ENCODE data around the gene LGR6. TPM values are rescaled to one million over a fixed set of nuclear protein-coding genes. Genes with fewer than 3 reads are reported as not detected.

The LGR6 gene
- total and polyA plus RNA-seq, 2 experiments from 2014 or later = 0.66 to 0.89 TPM

DNA sequence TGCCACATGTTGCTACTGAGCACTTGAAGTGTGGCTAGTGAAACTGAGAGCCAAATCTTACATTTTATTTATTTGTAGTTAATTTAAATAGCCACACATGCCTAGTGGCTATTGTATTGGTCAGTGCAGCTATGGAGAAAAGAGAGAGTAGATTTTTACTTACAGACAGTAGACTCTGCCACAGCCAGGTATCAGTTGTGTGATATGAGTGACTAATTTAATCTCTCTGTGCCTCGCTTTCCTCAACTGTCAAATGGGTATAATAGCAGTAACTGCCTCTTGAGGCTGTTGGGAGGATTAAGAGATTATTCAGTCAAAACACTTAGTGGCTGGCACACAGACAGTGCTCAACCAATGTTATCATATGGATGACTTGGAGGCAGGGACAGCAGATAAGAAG lies 99.2 kb downstream of the LGR6 start:
- Histone ChIP-seq H3K4me2 (no peak overlapping the region), H3F3A (replicated peaks; ENCODE audit: low read depth) (no peaks in the 10 kb centered on the region), H2AFZ (no peak overlapping the region), H3K27me3 (ENCODE audit: insufficient read depth) (no peaks in the 10 kb centered on the region), H3K9me2 (ENCODE audit: insufficient read depth) (no peaks in the 10 kb centered on the region; the same call in 1 of the 2 replicates), H3K4me1 (ENCODE audit: insufficient read depth) (no peaks in the 10 kb centered on the region), H3K4me3 (no peak overlapping the region), H3K36me3 (ENCODE audit: insufficient read depth) (no peaks in the 10 kb centered on the region), H4K20me1 (replicated peaks; ENCODE audit: insufficient read depth) (no peaks in the 10 kb centered on the region), H3K79me2 (replicated peaks; ENCODE audit: insufficient read depth) (no peaks in the 10 kb centered on the region), H3K27ac (ENCODE audit: low read depth) (no peak overlapping the region)
- no peaks in the 10 kb centered on the region for H3K4me1 Mint-ChIP-seq
- H3K9me3 Mint-ChIP-seq = no peaks in the 10 kb centered on the region
- no peak for DNase-seq (ENCODE audit: low spot score)
- H3K4me3 Mint-ChIP-seq = no peak overlapping the region
- no peak overlapping the region for H3K27ac Mint-ChIP-seq
- ATAC-seq = no peak
- H3K27me3 Mint-ChIP-seq (ENCODE audit: insufficient read depth, low read depth, poor library complexity) = peaks cover 2% of the 10 kb centered on the region
- TF ChIP-seq CTCF (conservative IDR thresholded peaks at IDR 0.05; ENCODE audit: low read depth in 2 of 2) = no peak
- no peak for TF ChIP-seq JUNB (IDR thresholded peaks at IDR 0.05; ENCODE audit: unreplicated experiment)
- TF ChIP-seq EZH2 (IDR thresholded peaks at IDR 0.05; ENCODE audit: low read depth, unreplicated experiment) = no peak
- TF ChIP-seq ZNF462 (CRISPR knock-in tag; IDR thresholded peaks at IDR 0.05) = no peak
- no peaks in the 10 kb centered on the region for H3K36me3 Mint-ChIP-seq (ENCODE audit: low read depth)

DNA sequence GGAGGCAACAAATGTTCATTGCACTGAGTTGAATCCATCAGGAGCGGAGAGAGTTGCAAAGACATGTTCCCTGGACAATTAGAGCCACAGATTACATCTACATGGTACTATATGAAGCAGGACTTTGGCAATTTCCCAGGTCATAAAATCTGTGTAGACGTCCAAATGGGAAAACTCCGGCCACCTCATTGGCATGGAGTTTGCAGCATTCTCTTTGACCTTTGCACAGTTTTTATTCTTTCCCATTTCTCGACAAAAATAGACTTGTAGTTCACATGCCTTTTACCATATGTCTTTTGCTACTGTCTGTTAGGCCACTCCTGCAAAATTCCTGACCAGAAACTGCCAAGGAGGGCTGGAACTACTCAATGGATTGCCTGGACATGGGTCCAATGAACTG lies 100.0 kb downstream of the LGR6 start:
- Histone ChIP-seq H4K20me1 (replicated peaks; ENCODE audit: insufficient read depth) (no peaks in the 10 kb centered on the region), H3K9me2 (ENCODE audit: insufficient read depth) (no peaks in the 10 kb centered on the region; the same call in 1 of the 2 replicates), H3K79me2 (replicated peaks; ENCODE audit: insufficient read depth) (no peaks in the 10 kb centered on the region), H3K27ac (ENCODE audit: low read depth) (no peak overlapping the region), H3K4me3 (no peak overlapping the region), H2AFZ (no peak overlapping the region), H3F3A (replicated peaks; ENCODE audit: low read depth) (no peaks in the 10 kb centered on the region), H3K36me3 (ENCODE audit: insufficient read depth) (no peaks in the 10 kb centered on the region), H3K27me3 (ENCODE audit: insufficient read depth) (no peaks in the 10 kb centered on the region), H3K4me2 (no peak overlapping the region), H3K4me1 (ENCODE audit: insufficient read depth) (no peaks in the 10 kb centered on the region)
- DNase-seq (ENCODE audit: low spot score) (no peak), ATAC-seq (no peak)
- H3K36me3 Mint-ChIP-seq (ENCODE audit: low read depth) = no peaks in the 10 kb centered on the region
- no peak overlapping the region for H3K27ac Mint-ChIP-seq
- peaks cover 2% of the 10 kb centered on the region for H3K27me3 Mint-ChIP-seq (ENCODE audit: insufficient read depth, low read depth, poor library complexity)
- no peak overlapping the region for H3K4me3 Mint-ChIP-seq
- H3K9me3 Mint-ChIP-seq = no peaks in the 10 kb centered on the region
- no peaks in the 10 kb centered on the region for H3K4me1 Mint-ChIP-seq
- TF ChIP-seq EZH2 (IDR thresholded peaks at IDR 0.05; ENCODE audit: low read depth, unreplicated experiment) = no peak
- TF ChIP-seq NANOG (IDR thresholded peaks at IDR 0.05; ENCODE audit: borderline replicate concordance) = no peak
- TF ChIP-seq, protein P1, sequence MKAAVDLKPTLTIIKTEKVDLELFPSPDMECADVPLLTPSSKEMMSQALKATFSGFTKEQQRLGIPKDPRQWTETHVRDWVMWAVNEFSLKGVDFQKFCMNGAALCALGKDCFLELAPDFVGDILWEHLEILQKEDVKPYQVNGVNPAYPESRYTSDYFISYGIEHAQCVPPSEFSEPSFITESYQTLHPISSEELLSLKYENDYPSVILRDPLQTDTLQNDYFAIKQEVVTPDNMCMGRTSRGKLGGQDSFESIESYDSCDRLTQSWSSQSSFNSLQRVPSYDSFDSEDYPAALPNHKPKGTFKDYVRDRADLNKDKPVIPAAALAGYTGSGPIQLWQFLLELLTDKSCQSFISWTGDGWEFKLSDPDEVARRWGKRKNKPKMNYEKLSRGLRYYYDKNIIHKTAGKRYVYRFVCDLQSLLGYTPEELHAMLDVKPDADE (IDR thresholded peaks at IDR 0.05) = no peak
- TF ChIP-seq POLR2AphosphoS5 (IDR thresholded peaks at IDR 0.05; ENCODE audit: low read depth) = no peak

Measured in GM23338 (cell line).